Keratinocyte (primary cell): Measurements from ENCODE around the gene TMEM138. TPM values are rescaled to one million over a fixed set of nuclear protein-coding genes. Genes with fewer than 3 reads are reported as not detected.

Source experiments
- DNase-seq: peaks from one replicate; pipeline ENCODE4 v3.0.0-alpha.2; 2011; ENCODE audit warnings: low read depth, missing footprints, low spot score
- FAIRE-seq: peaks from 2 replicates; lab custom pipeline; 2011; peaks lifted over from hg19 to GRCh38; lab: Jason Lieb, UNC
- H2AFZ ChIP-seq: 2 replicates; pipeline ENCODE4 v1.6.0; 2012; ENCODE audit warnings: low read length, control low read depth, inconsistent platforms; ENCODE audit not compliant: control insufficient read depth
- H3K27ac ChIP-seq: 2 replicates; pipeline ENCODE4 v1.5.1; 2011; ENCODE audit warnings: low read length; ENCODE audit not compliant: control insufficient read depth, insufficient read depth
- H3K27me3 ChIP-seq: 3 replicates; pipeline ENCODE4 v1.6.0; 2011; ENCODE audit warnings: low read length; ENCODE audit not compliant: control insufficient read depth, insufficient read depth; ENCODE audit errors: extremely low read depth
- H3K36me3 ChIP-seq, 2 experiments: 2 replicates in 1 of 2; 3 replicates in 1 of 2; pipeline ENCODE4 v1.5.1; 2011; ENCODE audit warnings: low read length in 2 of 2, mild to moderate bottlenecking in 1 of 2; ENCODE audit not compliant: control insufficient read depth in 2 of 2, insufficient read depth in 2 of 2; ENCODE audit errors: extremely low read depth in 1 of 2
- H3K4me1 ChIP-seq: 3 replicates; pipeline ENCODE4 v1.5.1; 2011; ENCODE audit warnings: low read length; ENCODE audit not compliant: control insufficient read depth, insufficient read depth; ENCODE audit errors: extremely low read depth
- H3K4me2 ChIP-seq: 3 replicates; pipeline ENCODE4 v1.6.0; 2011; ENCODE audit warnings: low read depth, low read length; ENCODE audit not compliant: control insufficient read depth, insufficient read depth; ENCODE audit errors: extremely low read depth
- H3K4me3 ChIP-seq, 3 experiments: fragments of 200-600 bp in 1 of 3; sonication (generic) in 1 of 3; 2 replicates in 2 of 3; 3 replicates in 1 of 3; pipeline ENCODE4 v1.5.1; 2011 to 2016; ENCODE audit warnings: low read length in 3 of 3, mild to moderate bottlenecking in 3 of 3, control low read depth in 2 of 3, inconsistent platforms in 1 of 3, low read depth in 1 of 3, mixed read lengths in 1 of 3, mixed run types in 1 of 3, moderate library complexity in 1 of 3; ENCODE audit not compliant: control insufficient read depth in 2 of 3, insufficient read depth in 2 of 3; ENCODE audit errors: extremely low read depth in 1 of 3
- H3K79me2 ChIP-seq: 2 replicates; pipeline ENCODE4 v1.6.0; 2012; ENCODE audit warnings: low read length; ENCODE audit not compliant: control insufficient read depth, insufficient read depth
- H3K9ac ChIP-seq: 3 replicates; pipeline ENCODE4 v1.6.0; 2011; ENCODE audit warnings: low read length; ENCODE audit not compliant: control insufficient read depth, insufficient read depth; ENCODE audit errors: extremely low read depth
- H3K9me1 ChIP-seq: 3 replicates; pipeline ENCODE4 v1.6.0; 2011; ENCODE audit warnings: low read length; ENCODE audit not compliant: control insufficient read depth, insufficient read depth; ENCODE audit errors: extremely low read depth
- H3K9me3 ChIP-seq: 2 replicates; pipeline ENCODE4 v1.5.1; 2012; ENCODE audit warnings: low read depth, low read length; ENCODE audit not compliant: control insufficient read depth
- H4K20me1 ChIP-seq: 3 replicates; pipeline ENCODE4 v1.6.0; 2011; ENCODE audit warnings: low read length; ENCODE audit not compliant: control insufficient read depth, insufficient read depth; ENCODE audit errors: extremely low read depth
- CTCF ChIP-seq, 3 experiments: IDR thresholded peaks in 1 of 3; conservative IDR thresholded peaks in 1 of 3; optimal IDR thresholded peaks in 1 of 3; 2 replicates in 2 of 3; 3 replicates in 1 of 3; pipeline versions ENCODE3 to v1.5.1; 2011; ENCODE audit warnings: low read length in 3 of 3, mild to moderate bottlenecking in 3 of 3, moderate library complexity in 2 of 3, control low read depth in 1 of 3, inconsistent platforms in 1 of 3; ENCODE audit not compliant: insufficient read depth in 2 of 3; ENCODE audit errors: extremely low read depth in 1 of 3
- EZH2 ChIP-seq: IDR thresholded peaks from one replicate; pipeline ENCODE4 v1.6.1; 2012; ENCODE audit warnings: inconsistent platforms, mild to moderate bottlenecking, low read length, moderate library complexity
- dilution Hi-C: fragments of 300-500 bp; cut with MboI; formaldehyde crosslinking; loops from one replicate; pipeline ENCODE4 v1.7.0; 2020; ENCODE audit warnings: low sequenced_read_pairs; ENCODE audit not compliant: extremely low pct_ligation_motif_present
- polyA plus RNA-seq, 5 experiments: library from polyadenylated mRNA; depleted of rRNA in 3 of 5; stranded (reverse) in 3 of 5; stranded (forward) in 1 of 5; unstranded in 1 of 5; fragments of >200 nt; gene quantifications; 1 replicate in 1 of 5; 2 replicates in 3 of 5; 3 replicates in 1 of 5; pipeline versions ENCODE4 v1.2.1 to v1.2.3, GENCODE V29; 2011 to 2012; ENCODE audit warnings: missing spikeins in 2 of 5, low read depth in 1 of 5, low replicate concordance in 1 of 5

TMEM138 gene
- polyA plus RNA-seq, 1 donor (not counting 4 experiments of a cell fraction or from before 2014, with no cell fraction given), result 85.4 TPM

GRCh38 chr11:61332797-61333549, 29.2 kb upstream of the TMEM138 start, which contains the start of the genes DDB1 and TKFC:
Gene DDB1, minus strand, starts transcription at chr11:61333105. Its CDS starts 137 bp downstream, at chr11:61332968.
Gene TKFC, plus strand, starts transcription at chr11:61333228. Its CDS starts 1,501 bp downstream, at chr11:61334729.
- dilution Hi-C loops, result no loop called here
- peaks cover 48% of the 10 kb centered on the region for H3K79me2 ChIP-seq

GRCh38 chr11:61333550-61334433, 28.4 kb upstream of the TMEM138 start:
- H3K79me2 ChIP-seq, result peaks cover 41% of the 10 kb centered on the region
- peak overlapping the region; percentile 83 for H2AFZ ChIP-seq
- peak overlapping the region; percentile 99 for H3K9ac ChIP-seq
- no peaks in the 10 kb centered on the region for H3K9me3 ChIP-seq
- H3K4me3 ChIP-seq, result peak overlapping the region; percentile 84 to 92 (median 87)
- H3K9me1 ChIP-seq, result no peaks in the 10 kb centered on the region
- dilution Hi-C loops, result no loop called here
- H4K20me1 ChIP-seq, result peaks cover 3% of the 10 kb centered on the region
- DNase-seq, result no peak
- peak overlapping the region; percentile 89 for H3K27ac ChIP-seq
- TF ChIP-seq CTCF (optimal IDR thresholded peaks at IDR 0.05 in 1 of 3, IDR thresholded peaks at IDR 0.05 in 1 of 3, conservative IDR thresholded peaks at IDR 0.05 in 1 of 3; ENCODE audit: extremely low read depth in 1 of 3, insufficient read depth in 2 of 3, low read length in 3 of 3), result no peak
- no peak for TF ChIP-seq EZH2
- no peaks in the 10 kb centered on the region for H3K27me3 ChIP-seq
- H3K36me3 ChIP-seq, result peaks cover 11 to 14% of the 10 kb centered on the region in 2 experiments
- peaks cover 30% of the 10 kb centered on the region for H3K4me1 ChIP-seq
- H3K4me2 ChIP-seq, result peak overlapping the region; percentile 99
- FAIRE-seq, result no peak

More at GRCh38 chr11:61332797-61333549, 29.2 kb upstream of the TMEM138 start, which contains the start of the genes DDB1 and TKFC:
- peaks cover 7 to 17% of the 10 kb centered on the region in 2 experiments for H3K36me3 ChIP-seq
- peak; percentile 75 for DNase-seq
- H3K9me1 ChIP-seq, result no peaks in the 10 kb centered on the region
- H3K4me3 ChIP-seq, result peak within 1 kb of the TSS; percentile 84 to 92 (median 87)
- peak within 1 kb of the TSS; percentile 85 for H2AFZ ChIP-seq
- no peaks in the 10 kb centered on the region for H3K9me3 ChIP-seq
- H3K4me1 ChIP-seq, result peaks cover 30% of the 10 kb centered on the region
- no peak for FAIRE-seq
- no peak for TF ChIP-seq CTCF (optimal IDR thresholded peaks at IDR 0.05 in 1 of 3, IDR thresholded peaks at IDR 0.05 in 1 of 3, conservative IDR thresholded peaks at IDR 0.05 in 1 of 3; ENCODE audit: extremely low read depth in 1 of 3, insufficient read depth in 2 of 3, low read length in 3 of 3)
- no peak for TF ChIP-seq EZH2
- H3K9ac ChIP-seq, result peak within 1 kb of the TSS; percentile 99
- H4K20me1 ChIP-seq, result peaks cover 3% of the 10 kb centered on the region
- peak within 1 kb of the TSS; percentile 99 for H3K4me2 ChIP-seq
- H3K27me3 ChIP-seq, result no peaks in the 10 kb centered on the region
- H3K27ac ChIP-seq, result peak within 1 kb of the TSS; percentile 89
